ENCODE results near the gene MAP3K3.

Gene MAP3K3

GRCh38 chr17:63578769-63579111, 43.5 kb upstream of the MAP3K3 start:
- Histone ChIP-seq H3K79me2 (ENCODE audit: insufficient read depth, low read length) (peaks cover 20% of the 10 kb centered on the region), H3K4me3 (ENCODE audit: insufficient read depth, low read length, poor library complexity, severe bottlenecking) (no peak overlapping the region), H4K20me1 (ENCODE audit: low read depth, low read length) (no peaks in the 10 kb centered on the region; the same call in 1 of the 2 replicates), H3K9me3 (ENCODE audit: insufficient read depth, low read length) (no peaks in the 10 kb centered on the region), H2AFZ (ENCODE audit: low read depth, low read length, severe bottlenecking) (no peak overlapping the region), H3K9me2 (replicated peaks; ENCODE audit: insufficient read depth, low read length) (no peaks in the 10 kb centered on the region), H3K4me2 (ENCODE audit: low read depth, low read length, poor library complexity, severe bottlenecking) (no peak overlapping the region), H3K27ac (ENCODE audit: low read depth, low read length) (no peak overlapping the region), H3K9ac (ENCODE audit: low read length) (no peak overlapping the region), H3K36me3 (ENCODE audit: low read length) (no peaks in the 10 kb centered on the region), H3F3A (ENCODE audit: insufficient read depth) (no peaks in the 10 kb centered on the region), H3K27me3 (ENCODE audit: low read length) (no peaks in the 10 kb centered on the region)
- TF ChIP-seq CTCF (IDR thresholded peaks at IDR 0.05; ENCODE audit: insufficient read depth, low read length, poor library complexity, severe bottlenecking) = no peak
- TF ChIP-seq EZH2phosphoT487 (conservative IDR thresholded peaks at IDR 0.05; ENCODE audit: low read length) = no peak

GRCh38 chr17:63579633-63580032, 42.6 kb upstream of the MAP3K3 start:
- no peaks in the 10 kb centered on the region for H3K27me3 ChIP-seq (ENCODE audit: low read length)
- no peaks in the 10 kb centered on the region for H3K9me3 ChIP-seq (ENCODE audit: insufficient read depth, low read length)
- H2AFZ ChIP-seq (ENCODE audit: low read depth, low read length, severe bottlenecking) = no peak overlapping the region
- no peak overlapping the region for H3K4me3 ChIP-seq (ENCODE audit: insufficient read depth, low read length, poor library complexity, severe bottlenecking)
- no peaks in the 10 kb centered on the region for H3K9me2 ChIP-seq (replicated peaks; ENCODE audit: insufficient read depth, low read length)
- no peak overlapping the region for H3K4me2 ChIP-seq (ENCODE audit: low read depth, low read length, poor library complexity, severe bottlenecking)
- TF ChIP-seq EZH2phosphoT487 (conservative IDR thresholded peaks at IDR 0.05; ENCODE audit: low read length) (no peak), CTCF (IDR thresholded peaks at IDR 0.05; ENCODE audit: insufficient read depth, low read length, poor library complexity, severe bottlenecking) (no peak)
- H3K36me3 ChIP-seq (ENCODE audit: low read length) = no peaks in the 10 kb centered on the region
- no peak overlapping the region for H3K9ac ChIP-seq (ENCODE audit: low read length)
- no peaks in the 10 kb centered on the region for H3F3A ChIP-seq (ENCODE audit: insufficient read depth)
- H3K27ac ChIP-seq (ENCODE audit: low read depth, low read length) = no peak overlapping the region
- H3K79me2 ChIP-seq (ENCODE audit: insufficient read depth, low read length) = peaks cover 20% of the 10 kb centered on the region
- H4K20me1 ChIP-seq (ENCODE audit: low read depth, low read length) = no peaks in the 10 kb centered on the region; the same call in 1 of the 2 replicates

GRCh38 chr17:63587770-63588169, 34.4 kb upstream of the MAP3K3 start:
- H3K9me2 ChIP-seq (replicated peaks; ENCODE audit: insufficient read depth, low read length) = no peaks in the 10 kb centered on the region
- no peaks in the 10 kb centered on the region for H3K36me3 ChIP-seq (ENCODE audit: low read length)
- H3F3A ChIP-seq (ENCODE audit: insufficient read depth) = no peaks in the 10 kb centered on the region
- no peaks in the 10 kb centered on the region for H3K27me3 ChIP-seq (ENCODE audit: low read length)
- TF ChIP-seq CTCF (IDR thresholded peaks at IDR 0.05; ENCODE audit: insufficient read depth, low read length, poor library complexity, severe bottlenecking) = no peak
- TF ChIP-seq EZH2phosphoT487 (conservative IDR thresholded peaks at IDR 0.05; ENCODE audit: low read length) = no peak
- H3K9me3 ChIP-seq (ENCODE audit: insufficient read depth, low read length) = no peaks in the 10 kb centered on the region
- no peaks in the 10 kb centered on the region for H4K20me1 ChIP-seq (ENCODE audit: low read depth, low read length)
- H3K4me2 ChIP-seq (ENCODE audit: low read depth, low read length, poor library complexity, severe bottlenecking) = no peak overlapping the region
- no peak overlapping the region for H3K9ac ChIP-seq (ENCODE audit: low read length)
- H3K79me2 ChIP-seq (ENCODE audit: insufficient read depth, low read length) = no peaks in the 10 kb centered on the region
- no peak overlapping the region for H3K4me3 ChIP-seq (ENCODE audit: insufficient read depth, low read length, poor library complexity, severe bottlenecking)
- no peak overlapping the region for H2AFZ ChIP-seq (ENCODE audit: low read depth, low read length, severe bottlenecking)
- H3K27ac ChIP-seq (ENCODE audit: low read depth, low read length) = no peak overlapping the region

- H4K20me1 ChIP-seq (ENCODE audit: low read depth, low read length) = no peaks in the 10 kb centered on the region
- no peak overlapping the region for H3K4me3 ChIP-seq (ENCODE audit: insufficient read depth, low read length, poor library complexity, severe bottlenecking)
- H3F3A ChIP-seq (ENCODE audit: insufficient read depth) = no peaks in the 10 kb centered on the region
- no peaks in the 10 kb centered on the region for H3K27me3 ChIP-seq (ENCODE audit: low read length)
- no peak overlapping the region for H3K9ac ChIP-seq (ENCODE audit: low read length)
- H3K36me3 ChIP-seq (ENCODE audit: low read length) = no peaks in the 10 kb centered on the region
- no peak overlapping the region for H3K4me2 ChIP-seq (ENCODE audit: low read depth, low read length, poor library complexity, severe bottlenecking)
- no peak overlapping the region for H3K27ac ChIP-seq (ENCODE audit: low read depth, low read length)
- no peak for TF ChIP-seq CTCF (IDR thresholded peaks at IDR 0.05; ENCODE audit: insufficient read depth, low read length, poor library complexity, severe bottlenecking)
- TF ChIP-seq EZH2phosphoT487 (conservative IDR thresholded peaks at IDR 0.05; ENCODE audit: low read length) = no peak
- no peak overlapping the region for H2AFZ ChIP-seq (ENCODE audit: low read depth, low read length, severe bottlenecking)
- H3K9me3 ChIP-seq (ENCODE audit: insufficient read depth, low read length) = no peaks in the 10 kb centered on the region
- no peaks in the 10 kb centered on the region for H3K9me2 ChIP-seq (replicated peaks; ENCODE audit: insufficient read depth, low read length)
- no peaks in the 10 kb centered on the region for H3K79me2 ChIP-seq (ENCODE audit: insufficient read depth, low read length)
Observed at GRCh38 chr17:63588797-63589196, 33.4 kb upstream of the MAP3K3 start.
